ENCODE measurements around the gene SLC9A3. TPM values are rescaled to one million over a fixed set of nuclear protein-coding genes. Genes with fewer than 3 reads are reported as not detected.
A peak's percentile ranks its signal among the peaks of the same experiment; 100 is the strongest.

SLC9A3 gene
- total and polyA plus RNA-seq, 2 of the 13 experiments (the other 11 are each of a cell fraction or from before 2014, with no cell fraction given), result 1.5 to 1.8 TPM

- no peaks in the 10 kb centered on the region for H3K9me3 ChIP-seq (ENCODE audit: low read length)
- peaks cover 5 to 14% of the 10 kb centered on the region in 2 experiments; a peak in 4 of 5 replicates for H3K27me3 ChIP-seq (ENCODE audit: control insufficient read depth in 1 of 2, insufficient read depth in 2 of 2, low read length in 2 of 2)
- TF ChIP-seq ZBTB38 (CRISPR knock-in tag; IDR thresholded peaks at IDR 0.05) (peak; percentile 16; the same call in 1 of the 2 replicates), ZC3H13 (CRISPR knock-in tag; IDR thresholded peaks at IDR 0.05) (peak; percentile 82; the same call in 1 of the 2 replicates), ZBTB4 (CRISPR knock-in tag; IDR thresholded peaks at IDR 0.05; ENCODE audit: borderline replicate concordance) (0 out of 2 replicates have a peak, but pooled peaks have one; percentile 32), ZNF543 (CRISPR knock-in tag; IDR thresholded peaks at IDR 0.05) (no peak), ZBTB25 (CRISPR knock-in tag; IDR thresholded peaks at IDR 0.05) (no peak), GMEB2 (CRISPR knock-in tag; IDR thresholded peaks at IDR 0.05; ENCODE audit: low read depth) (no peak), RBM22 (optimal IDR thresholded peaks at IDR 0.05; ENCODE audit: low read length) (peak; percentile 48), AGO2 (optimal IDR thresholded peaks at IDR 0.05; ENCODE audit: low read depth, low read length) (peak; percentile 51)
- peak overlapping the region in 1 of 3 experiments; percentile 52; a peak in 1 of 6 replicates for H3K4me3 ChIP-seq (replicated peaks in 1 of 3; ENCODE audit: insufficient read depth in 1 of 3, low read depth in 2 of 3, low read length in 3 of 3)
- peaks cover 4% of the 10 kb centered on the region; the same call in 1 of the 2 replicates for H4K20me1 ChIP-seq (ENCODE audit: insufficient read depth, low read length)
- peak overlapping the region; percentile 87; the same call in 1 of the 2 replicates for H3K9ac ChIP-seq (ENCODE audit: insufficient read depth, low read depth, low read length)
- in situ Hi-C loops (cut with HindIII; ENCODE audit: extremely low pct_ligation_motif_present, low pct_unique_long_range_greater_than_20kb), result no loop called here
- WGBS (ENCODE audit: low lambda C conversion rate), result 89% methylated on average over 16 of the region's 31 CpGs
- H3K27ac ChIP-seq (ENCODE audit: extremely low read length, insufficient read depth, low read length), result no peak overlapping the region
- BruUV-seq (replicated peaks), result no TSS peak
- H3K4me2 ChIP-seq (ENCODE audit: low read depth, low read length), result peak overlapping the region; percentile 82
- DNase-seq (ENCODE audit: low spot score), result no peak
- H3K36me3 ChIP-seq (replicated peaks in 1 of 2; ENCODE audit: control insufficient read depth in 1 of 2, insufficient read depth in 2 of 2, low read length in 2 of 2), result peaks cover 0 to 4% of the 10 kb centered on the region in 2 experiments; a peak in 2 of 5 replicates
- POLR2A ChIA-PET, result interaction anchor here (2.6 kb wide), 1 partner anchor 25 kb away, joined by 14 read pairs; no protein-coding TSS in a partner anchor
- intact Hi-C loops (cut with micrococcal nuclease; ENCODE audit: unreplicated experiment), result no loop called here
- no peak for ATAC-seq
- H3K4me1 ChIP-seq (ENCODE audit: insufficient read depth, low read length), result peaks cover 32% of the 10 kb centered on the region
- peaks cover 3% of the 10 kb centered on the region for H3K79me2 ChIP-seq (ENCODE audit: insufficient read depth, low read length)
- CTCF ChIA-PET (ENCODE audit: low intra/inter-chr PET ratio, low total read pairs), result no interaction called here
- no peak overlapping the region for H2AFZ ChIP-seq (ENCODE audit: low read length)
- no peak for FAIRE-seq
These were observed 53.1 kb downstream of the SLC9A3 start for GRCh38 chr5:470961-471749.

All from HepG2 (cell line).